Smooth muscle cell (in vitro differentiated cells): ENCODE data around the gene CLK3. TPM values are rescaled to one million over a fixed set of nuclear protein-coding genes. Genes with fewer than 3 reads are reported as not detected.

ENCODE experiments used
- DNase-seq: peaks from one replicate; lab custom pipeline; 2025; ENCODE audit not compliant: unreplicated experiment; lab: John Stamatoyannopoulos, UW
- H2AFZ ChIP-seq: fragments of 200-600 bp; sonication (generic); 2 replicates; pipeline ENCODE4 v1.6.0; 2016; ENCODE audit warnings: antibody characterized with exemption, low read depth, mild to moderate bottlenecking
- H3F3A ChIP-seq: fragments of 200-600 bp; sonication (generic); 2 replicates; pipeline ENCODE4 v1.6.0; 2017; ENCODE audit warnings: antibody characterized with exemption, low read depth
- H3K27ac ChIP-seq: fragments of 200-600 bp; sonication (generic); 2 replicates; pipeline ENCODE4 v1.5.1; 2016; ENCODE audit warnings: low read depth, mild to moderate bottlenecking
- H3K27me3 ChIP-seq: fragments of 200-600 bp; sonication (generic); 2 replicates; pipeline ENCODE4 v1.6.1; 2016; ENCODE audit warnings: low read depth, mild to moderate bottlenecking
- H3K36me3 ChIP-seq: fragments of 200-600 bp; sonication (generic); 2 replicates; pipeline ENCODE4 v1.5.1; 2016; ENCODE audit warnings: low read depth
- H3K4me1 ChIP-seq: fragments of 200-600 bp; sonication (generic); 2 replicates; pipeline ENCODE4 v1.5.1; 2016; ENCODE audit warnings: low read depth
- H3K4me2 ChIP-seq: fragments of 200-600 bp; sonication (generic); 2 replicates; pipeline ENCODE4 v1.6.0; 2016; ENCODE audit warnings: mild to moderate bottlenecking
- H3K4me3 ChIP-seq: fragments of 200-600 bp; sonication (generic); 2 replicates; pipeline ENCODE4 v1.5.1; 2016; ENCODE audit warnings: mild to moderate bottlenecking
- H3K79me2 ChIP-seq: fragments of 200-600 bp; sonication (generic); 2 replicates; pipeline ENCODE4 v1.6.0; 2016; ENCODE audit warnings: low read depth, mild to moderate bottlenecking
- H3K9ac ChIP-seq: fragments of 200-600 bp; sonication (generic); 2 replicates; pipeline ENCODE4 v1.6.0; 2016; ENCODE audit warnings: low read depth
- H3K9me3 ChIP-seq: fragments of 200-600 bp; sonication (generic); replicated peaks from 2 replicates; pipeline ENCODE4 v1.5.1; 2016; ENCODE audit warnings: low read depth
- H4K20me1 ChIP-seq: fragments of 200-600 bp; sonication (generic); 2 replicates; pipeline ENCODE4 v1.6.0; 2016; ENCODE audit warnings: low read depth
- WGBS: methylation state at CpG from one replicate; pipeline ENCODE4 v1.1.7; 2016; ENCODE audit warnings: low lambda C conversion rate; 5-methylcytosine and 5-hydroxymethylcytosine counted together
- polyA plus RNA-seq: library from polyadenylated mRNA; unstranded; fragments of >200 nt; fragmentation: Nextera tagmentation; extraction: Ambion mirVana; gene quantifications from 2 replicates; pipeline ENCODE4 v1.2.1, GENCODE V29; 2016
- total RNA-seq: library from RNA; depleted of rRNA; stranded (reverse); fragments of >200 nt; gene quantifications from 2 replicates; pipeline ENCODE4 v1.2.3, GENCODE V29; 2014
- TF ChIP-seq, protein P1 (sequence below): fragments of 200-600 bp; sonication (generic); IDR thresholded peaks from 2 replicates; pipeline ENCODE4 v1.5.1; 2017; ENCODE audit warnings: borderline replicate concordance, mild to moderate bottlenecking, antibody characterized with exemption; ENCODE audit not compliant: insufficient read depth, poor library complexity, severe bottlenecking

CLK3 gene
- total and polyA plus RNA-seq, 2 experiments from 2014 or later, result 68.8 to 105 TPM

GRCh38 chr15:74626336-74626735, 10.7 kb downstream of the CLK3 start:
- Histone ChIP-seq H3K27ac (no peak overlapping the region), H4K20me1 (peaks cover 96% of the 10 kb centered on the region), H2AFZ (no peak overlapping the region), H3K4me3 (no peak overlapping the region), H3K9me3 (no peaks in the 10 kb centered on the region), H3K36me3 (peaks cover 7% of the 10 kb centered on the region), H3K79me2 (peaks cover 19% of the 10 kb centered on the region), H3F3A (peaks cover 4% of the 10 kb centered on the region), H3K27me3 (no peaks in the 10 kb centered on the region), H3K9ac (no peak overlapping the region), H3K4me2 (no peak overlapping the region), H3K4me1 (no peaks in the 10 kb centered on the region)
- 97% methylated on average over 7 of the region's 7 CpGs for WGBS
- TF ChIP-seq, protein P1, sequence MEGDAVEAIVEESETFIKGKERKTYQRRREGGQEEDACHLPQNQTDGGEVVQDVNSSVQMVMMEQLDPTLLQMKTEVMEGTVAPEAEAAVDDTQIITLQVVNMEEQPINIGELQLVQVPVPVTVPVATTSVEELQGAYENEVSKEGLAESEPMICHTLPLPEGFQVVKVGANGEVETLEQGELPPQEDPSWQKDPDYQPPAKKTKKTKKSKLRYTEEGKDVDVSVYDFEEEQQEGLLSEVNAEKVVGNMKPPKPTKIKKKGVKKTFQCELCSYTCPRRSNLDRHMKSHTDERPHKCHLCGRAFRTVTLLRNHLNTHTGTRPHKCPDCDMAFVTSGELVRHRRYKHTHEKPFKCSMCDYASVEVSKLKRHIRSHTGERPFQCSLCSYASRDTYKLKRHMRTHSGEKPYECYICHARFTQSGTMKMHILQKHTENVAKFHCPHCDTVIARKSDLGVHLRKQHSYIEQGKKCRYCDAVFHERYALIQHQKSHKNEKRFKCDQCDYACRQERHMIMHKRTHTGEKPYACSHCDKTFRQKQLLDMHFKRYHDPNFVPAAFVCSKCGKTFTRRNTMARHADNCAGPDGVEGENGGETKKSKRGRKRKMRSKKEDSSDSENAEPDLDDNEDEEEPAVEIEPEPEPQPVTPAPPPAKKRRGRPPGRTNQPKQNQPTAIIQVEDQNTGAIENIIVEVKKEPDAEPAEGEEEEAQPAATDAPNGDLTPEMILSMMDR, result no peak
- no peak for DNase-seq

- Histone ChIP-seq H2AFZ (no peak overlapping the region), H3F3A (peaks cover 4% of the 10 kb centered on the region), H3K4me1 (no peaks in the 10 kb centered on the region), H3K27me3 (no peaks in the 10 kb centered on the region), H3K4me3 (no peak overlapping the region), H3K79me2 (peaks cover 12% of the 10 kb centered on the region), H3K27ac (no peak overlapping the region), H3K4me2 (no peak overlapping the region), H4K20me1 (peaks cover 96% of the 10 kb centered on the region), H3K36me3 (peaks cover 7% of the 10 kb centered on the region), H3K9ac (no peak overlapping the region), H3K9me3 (no peaks in the 10 kb centered on the region)
- TF ChIP-seq, protein P1, result no peak
- DNase-seq, result no peak
- 97% methylated on average over 10 of the region's 10 CpGs for WGBS
These were observed 11.4 kb downstream of the CLK3 start for GRCh38 chr15:74626752-74627692.

DNA sequence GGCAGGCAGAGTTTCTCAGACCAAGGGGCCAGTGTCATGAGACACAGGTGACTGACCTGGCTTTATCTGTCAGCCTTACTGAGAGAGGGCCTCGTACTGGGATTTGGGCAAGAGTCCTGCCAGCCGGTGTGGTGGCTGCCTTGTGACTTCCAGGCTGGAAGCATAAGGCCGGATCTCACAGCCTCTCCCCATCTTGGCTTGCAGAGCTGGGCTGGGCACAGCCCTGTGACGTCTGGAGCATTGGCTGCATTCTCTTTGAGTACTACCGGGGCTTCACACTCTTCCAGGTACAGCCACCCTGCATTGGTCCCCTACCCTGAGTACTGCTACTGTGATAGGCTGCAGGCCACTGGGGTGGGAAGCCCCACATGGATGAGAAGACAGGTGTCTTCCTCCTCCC, 12.1 kb downstream of the CLK3 start:
- peaks cover 95% of the 10 kb centered on the region for H4K20me1 ChIP-seq
- TF ChIP-seq, protein P1, result no peak

More for the DNA sequence above, 12.1 kb downstream of the CLK3 start:
- no peak for DNase-seq
- Histone ChIP-seq H3K27ac (no peak overlapping the region), H3K4me2 (no peak overlapping the region), H3K79me2 (peaks cover 4% of the 10 kb centered on the region), H3F3A (peaks cover 4% of the 10 kb centered on the region), H3K27me3 (no peaks in the 10 kb centered on the region), H3K9ac (no peak overlapping the region), H3K4me3 (no peak overlapping the region), H3K36me3 (peaks cover 7% of the 10 kb centered on the region), H3K4me1 (no peaks in the 10 kb centered on the region), H2AFZ (no peak overlapping the region), H3K9me3 (no peaks in the 10 kb centered on the region)
- 90% methylated on average over 5 of the region's 5 CpGs for WGBS
